HG03159 (cell line): ENCODE data around the gene DRICH1.
"Not testable (repeated sequence)": the region's sequence is repeated elsewhere in the genome, so short reads cannot be mapped to it uniquely, and the experiment has no call there.

Source experiments
- ATAC-seq: cut with Tn5 transposase; IDR thresholded peaks from one replicate; pipeline ENCODE4 v1.9.1; 2021; ENCODE audit warnings: mild to moderate bottlenecking, moderate library complexity; ENCODE audit not compliant: unreplicated experiment

Gene DRICH1

GRCh38 chr22:23569716-23570115 is 62.4 kb downstream of the DRICH1 start:
- ATAC-seq, result no peak

- ATAC-seq, result no peak
Measured at GRCh38 chr22:23569291-23569690, 62.8 kb downstream of the DRICH1 start.

GRCh38 chr22:23566705-23567475 is 65.2 kb downstream of the DRICH1 start:
- ATAC-seq, result no peak

- ATAC-seq, result no peak
Measured at GRCh38 chr22:23565915-23566704, 66.0 kb downstream of the DRICH1 start.

GRCh38 chr22:23565305-23565914 is 66.7 kb downstream of the DRICH1 start:
- ATAC-seq, result no peak

- ATAC-seq, result no peak
Measured at GRCh38 chr22:23564276-23564675, 67.8 kb downstream of the DRICH1 start.

- no peak for ATAC-seq
Measured at GRCh38 chr22:23563111-23563510, 69.0 kb downstream of the DRICH1 start.

GRCh38 chr22:23562186-23562585 is 69.9 kb downstream of the DRICH1 start:
- ATAC-seq, result no peak

- ATAC-seq, result not testable (repeated sequence)
Measured at GRCh38 chr22:23561025-23561510, 71.1 kb downstream of the DRICH1 start.

GRCh38 chr22:23560215-23560614 is 71.9 kb downstream of the DRICH1 start:
- not testable (repeated sequence) for ATAC-seq
